IPS DF 19.7 (cell line): ENCODE data around the gene PDE2A.

Experiments
- DNase-seq: peaks from one replicate; pipeline ENCODE4 v3.0.0-alpha.2; 2013; ENCODE audit warnings: low read depth, low spot score

Gene PDE2A

GRCh38 chr11:72614381-72614780 is 59.8 kb downstream of the PDE2A start:
- DNase-seq: no peak

- DNase-seq: no peak
Observed at GRCh38 chr11:72613977-72614376, 60.2 kb downstream of the PDE2A start.

- DNase-seq: no peak
Observed at GRCh38 chr11:72613450-72613849, 60.8 kb downstream of the PDE2A start.

- no peak for DNase-seq
Observed at GRCh38 chr11:72609476-72609875, 64.7 kb downstream of the PDE2A start.

DNA sequence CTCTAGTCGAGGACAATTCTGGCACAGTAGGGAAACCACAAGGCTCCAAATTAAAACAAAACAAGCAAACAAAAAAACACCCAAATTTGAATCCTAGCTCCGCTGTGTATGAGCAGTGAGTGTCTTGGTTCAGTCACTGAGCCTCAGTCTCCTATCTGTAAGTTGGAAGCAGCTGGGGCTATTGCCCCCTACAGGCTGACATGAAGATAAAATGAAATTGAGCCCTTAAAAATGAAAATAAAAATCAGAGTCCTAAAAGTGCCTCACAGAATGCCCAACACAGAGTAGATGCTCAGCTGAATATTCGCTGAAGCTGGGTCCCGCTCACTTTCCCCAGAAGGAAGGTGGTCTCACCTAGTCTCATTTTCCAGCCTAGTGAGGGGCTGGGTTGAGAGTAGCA is 65.2 kb downstream of the PDE2A start:
- no peak for DNase-seq

GRCh38 chr11:72607496-72607895 is 66.7 kb downstream of the PDE2A start:
- no peak for DNase-seq

- DNase-seq: no peak
Observed at GRCh38 chr11:72606748-72607468, 67.3 kb downstream of the PDE2A start.

GRCh38 chr11:72605973-72606747 is 68.1 kb downstream of the PDE2A start:
- DNase-seq: no peak

DNA sequence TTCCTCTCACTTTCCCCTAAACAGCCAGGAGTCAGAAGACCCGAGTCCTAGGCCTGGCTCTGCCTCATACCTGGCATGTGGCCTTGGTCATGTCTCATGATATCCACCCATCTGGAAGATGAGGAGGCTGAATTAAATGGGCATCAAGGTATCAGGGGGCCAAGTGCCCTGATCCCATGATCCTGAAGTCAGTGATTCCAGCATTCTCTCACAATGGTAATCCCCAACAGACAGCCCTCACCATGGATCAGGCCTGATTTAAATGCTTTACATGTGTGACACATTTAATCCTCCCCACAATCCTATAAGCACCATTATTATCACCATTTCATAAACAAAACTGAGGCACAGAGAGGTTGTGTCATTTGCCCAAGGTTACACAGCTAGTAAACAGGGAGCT is 70.0 kb downstream of the PDE2A start:
- no peak for DNase-seq

- DNase-seq: no peak
Observed at GRCh38 chr11:72602250-72602904, 71.8 kb downstream of the PDE2A start.

- DNase-seq: no peak
Observed at GRCh38 chr11:72600557-72600956, 73.7 kb downstream of the PDE2A start.

DNA sequence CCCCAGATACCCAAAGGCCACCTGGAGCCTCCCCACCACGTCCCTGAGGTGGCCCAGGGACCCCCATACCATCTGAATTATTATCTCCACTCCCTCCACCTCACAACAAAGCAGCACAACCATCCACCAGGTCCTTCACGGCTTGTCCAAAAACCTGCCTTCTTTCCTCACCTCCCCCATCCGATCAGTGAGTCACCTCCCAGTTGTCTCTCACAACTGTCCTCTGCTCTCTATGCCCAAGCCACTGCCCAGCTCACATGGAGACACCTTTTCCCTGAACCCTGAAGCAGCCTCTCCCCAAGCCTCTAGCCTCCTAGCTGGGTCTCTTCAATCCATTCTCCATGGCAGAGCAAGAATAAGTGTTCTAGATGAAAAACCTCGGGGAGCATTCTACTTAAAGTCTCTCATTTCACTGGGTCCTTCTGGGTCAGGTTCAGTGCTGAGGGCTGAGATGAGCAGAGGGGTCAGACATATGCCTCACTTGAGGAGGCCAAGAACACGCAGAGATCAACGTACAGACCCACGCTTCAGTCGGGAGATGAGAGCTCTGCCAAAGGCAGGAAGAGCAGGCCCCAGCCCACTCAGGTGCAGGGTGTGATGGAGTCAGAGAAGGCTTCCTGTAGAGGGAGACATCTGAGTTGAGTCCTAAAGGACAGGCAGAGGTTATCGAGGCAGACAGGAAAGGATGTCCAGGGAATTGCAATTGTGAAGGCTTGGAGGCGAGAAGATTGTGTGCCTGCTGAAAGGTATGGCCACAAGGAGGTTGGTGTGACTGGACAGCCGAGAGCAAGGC is 74.7 kb downstream of the PDE2A start:
- DNase-seq: no peak

- DNase-seq: no peak
Observed at GRCh38 chr11:72598906-72599305, 75.3 kb downstream of the PDE2A start.

GRCh38 chr11:72598466-72598865 is 75.8 kb downstream of the PDE2A start:
- no peak for DNase-seq

GRCh38 chr11:72597721-72598120 is 76.5 kb downstream of the PDE2A start:
- no peak for DNase-seq

GRCh38 chr11:72595292-72595684 is 78.9 kb downstream of the PDE2A start:
- no peak for DNase-seq

- DNase-seq: no peak
Observed at GRCh38 chr11:72594493-72595291, 79.5 kb downstream of the PDE2A start.

- no peak for DNase-seq
Observed at GRCh38 chr11:72592698-72593495, 81.3 kb downstream of the PDE2A start.

DNA sequence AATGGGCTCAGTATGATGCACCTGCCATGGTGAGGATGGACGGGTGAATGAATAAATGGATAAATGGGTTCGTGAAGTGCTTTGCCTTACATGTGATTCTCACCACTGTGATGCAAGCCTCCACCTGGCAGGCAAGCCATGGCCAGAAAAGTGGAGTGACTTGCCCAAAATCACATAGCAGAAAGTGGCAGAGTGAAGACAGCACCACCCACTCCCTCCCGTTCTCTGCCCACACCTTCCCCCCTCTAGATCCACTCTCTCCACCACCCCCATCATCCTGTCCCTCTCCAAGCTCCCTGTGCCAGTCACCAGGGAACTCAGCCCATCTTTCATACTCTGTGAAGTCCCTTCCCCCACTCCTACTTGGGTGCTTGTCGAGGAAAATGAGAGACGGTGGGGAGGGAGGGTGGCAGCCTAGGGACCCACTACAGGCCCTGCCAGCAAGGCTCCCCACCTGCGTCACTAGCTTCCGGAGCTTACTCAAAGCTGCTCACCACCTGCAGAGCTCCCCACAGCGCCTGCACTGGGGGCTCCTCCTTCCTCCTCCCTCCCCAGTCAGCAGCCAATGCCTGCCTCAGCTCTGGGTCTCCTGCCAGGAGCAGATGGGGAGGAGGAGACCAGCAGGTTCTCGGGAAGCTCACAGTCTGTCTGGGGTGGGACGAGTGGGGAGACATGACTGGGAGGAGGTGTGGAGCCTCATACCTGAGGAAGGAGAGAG is 82.3 kb downstream of the PDE2A start:
- DNase-seq: no peak

- DNase-seq: no peak
Observed at GRCh38 chr11:72591023-72591422, 83.2 kb downstream of the PDE2A start.
